ENCODE measurements around the gene TFAP2A. TPM values are rescaled to one million over a fixed set of nuclear protein-coding genes. Genes with fewer than 3 reads are reported as not detected.

Gene TFAP2A
- total RNA-seq, 2 experiments from 2014 or later: 0.30 TPM; not detected in 1

GRCh38 chr6:10409731-10410206, 5.1 kb downstream of the TFAP2A start:
- DNase-seq: no peak
- peaks cover 81% of the 10 kb centered on the region for H3K27me3 Mint-ChIP-seq (ENCODE audit: low read depth)
- H3K36me3 Mint-ChIP-seq (ENCODE audit: low read depth): peaks cover 1% of the 10 kb centered on the region
- peaks cover 10% of the 10 kb centered on the region for H3K9me3 Mint-ChIP-seq
- peaks cover 32% of the 10 kb centered on the region for H3K4me1 Mint-ChIP-seq (ENCODE audit: low read depth)
- intact Hi-C loops (cut with micrococcal nuclease): loop anchor here (5.0 kb wide), 1 partner anchor 118 kb away; no protein-coding TSS in a partner anchor
- no peak overlapping the region for H3K4me3 Mint-ChIP-seq
- CTCF ChIA-PET: interaction anchor here (0.8 kb wide), 1 partner anchor 55 kb away, joined by 4 read pairs; no protein-coding TSS in a partner anchor
- no peak overlapping the region for H3K27ac Mint-ChIP-seq

GRCh38 chr6:10409233-10409721, 5.6 kb downstream of the TFAP2A start:
- Mint-ChIP-seq H3K27ac (no peak overlapping the region), H3K36me3 (ENCODE audit: low read depth) (peaks cover 3% of the 10 kb centered on the region)

GRCh38 chr6:10408457-10408856, 6.4 kb downstream of the TFAP2A start:
- Mint-ChIP-seq H3K9me3 (peaks cover 10% of the 10 kb centered on the region), H3K36me3 (ENCODE audit: low read depth) (peaks cover 3% of the 10 kb centered on the region), H3K4me3 (no peak overlapping the region), H3K4me1 (ENCODE audit: low read depth) (peaks cover 22% of the 10 kb centered on the region), H3K27ac (no peak overlapping the region), H3K27me3 (ENCODE audit: low read depth) (peaks cover 70% of the 10 kb centered on the region)
- CTCF ChIA-PET: interaction anchor here (0.8 kb wide), 1 partner anchor 38 kb away, joined by 3 read pairs; no protein-coding TSS in a partner anchor
- no peak for DNase-seq
- intact Hi-C loops (cut with micrococcal nuclease): loop anchor here (5.0 kb wide), 1 partner anchor 119 kb away; no protein-coding TSS in a partner anchor

More at GRCh38 chr6:10409233-10409721, 5.6 kb downstream of the TFAP2A start:
- Mint-ChIP-seq H3K9me3 (peaks cover 10% of the 10 kb centered on the region), H3K4me3 (no peak overlapping the region), H3K27me3 (ENCODE audit: low read depth) (peaks cover 78% of the 10 kb centered on the region), H3K4me1 (ENCODE audit: low read depth) (peaks cover 29% of the 10 kb centered on the region)
- DNase-seq: no peak
- intact Hi-C loops (cut with micrococcal nuclease): loop anchor here (5.0 kb wide), 1 partner anchor 118 kb away; no protein-coding TSS in a partner anchor
- CTCF ChIA-PET: interaction anchor here (0.8 kb wide), 2 partner anchors 38 to 56 kb away, joined by 3 to 4 read pairs; no protein-coding TSS in a partner anchor

- no peak overlapping the region for H3K4me3 Mint-ChIP-seq
- H3K27ac Mint-ChIP-seq: no peak overlapping the region
- peaks cover 19% of the 10 kb centered on the region for H3K4me1 Mint-ChIP-seq (ENCODE audit: low read depth)
- intact Hi-C loops (cut with micrococcal nuclease): loop anchor here (5.0 kb wide), 1 partner anchor 120 kb away; no protein-coding TSS in a partner anchor
- CTCF ChIA-PET: no interaction called here
- H3K27me3 Mint-ChIP-seq (ENCODE audit: low read depth): peaks cover 68% of the 10 kb centered on the region
- peaks cover 3% of the 10 kb centered on the region for H3K36me3 Mint-ChIP-seq (ENCODE audit: low read depth)
- DNase-seq: no peak
- peaks cover 10% of the 10 kb centered on the region for H3K9me3 Mint-ChIP-seq
Measured at GRCh38 chr6:10407674-10408054, 7.2 kb downstream of the TFAP2A start.

GRCh38 chr6:10407018-10407673, 7.7 kb downstream of the TFAP2A start:
- no peak for DNase-seq
- Mint-ChIP-seq H3K4me3 (no peak overlapping the region), H3K36me3 (ENCODE audit: low read depth) (peaks cover 3% of the 10 kb centered on the region), H3K4me1 (ENCODE audit: low read depth) (peaks cover 18% of the 10 kb centered on the region), H3K9me3 (peaks cover 10% of the 10 kb centered on the region), H3K27ac (no peak overlapping the region), H3K27me3 (ENCODE audit: low read depth) (peaks cover 72% of the 10 kb centered on the region)
- CTCF ChIA-PET: interaction anchor here (1.5 kb wide), 1 partner anchor 22 kb away, joined by 3 read pairs; no protein-coding TSS in a partner anchor
- intact Hi-C loops (cut with micrococcal nuclease): loop anchor here (5.0 kb wide), 1 partner anchor 120 kb away; no protein-coding TSS in a partner anchor

- peaks cover 3% of the 10 kb centered on the region for H3K36me3 Mint-ChIP-seq (ENCODE audit: low read depth)
- CTCF ChIA-PET: interaction anchor here (1.0 to 1.5 kb wide), 2 partner anchors 21 to 23 kb away, joined by 3 to 7 read pairs; no protein-coding TSS in a partner anchor
- peaks cover 10% of the 10 kb centered on the region for H3K9me3 Mint-ChIP-seq
- H3K4me1 Mint-ChIP-seq (ENCODE audit: low read depth): peaks cover 13% of the 10 kb centered on the region
- peaks cover 67% of the 10 kb centered on the region for H3K27me3 Mint-ChIP-seq (ENCODE audit: low read depth)
- H3K27ac Mint-ChIP-seq: no peak overlapping the region
- no peak overlapping the region for H3K4me3 Mint-ChIP-seq
- intact Hi-C loops (cut with micrococcal nuclease): loop anchor here (5.0 kb wide), 1 partner anchor 121 kb away; no protein-coding TSS in a partner anchor
- no peak for DNase-seq
Measured at GRCh38 chr6:10406556-10406955, 8.3 kb downstream of the TFAP2A start.

GRCh38 chr6:10405513-10405900, 9.4 kb downstream of the TFAP2A start:
- intact Hi-C loops (cut with micrococcal nuclease): loop anchor here (2.0 to 5.0 kb wide), 2 partner anchors 122 to 317 kb away; partner anchors contain the start of gene TMEM14C
- Mint-ChIP-seq H3K36me3 (ENCODE audit: low read depth) (peaks cover 5% of the 10 kb centered on the region), H3K9me3 (peaks cover 8% of the 10 kb centered on the region), H3K4me3 (peak overlapping the region; percentile 84), H3K27ac (no peak overlapping the region), H3K27me3 (ENCODE audit: low read depth) (peaks cover 65% of the 10 kb centered on the region), H3K4me1 (ENCODE audit: low read depth) (peaks cover 7% of the 10 kb centered on the region)
- CTCF ChIA-PET: interaction anchor here (1.0 to 1.5 kb wide), 2 partner anchors 22 to 24 kb away, joined by 3 to 7 read pairs; no protein-coding TSS in a partner anchor
- DNase-seq: no peak

GRCh38 chr6:10404799-10405512, 9.9 kb downstream of the TFAP2A start:
- CTCF ChIA-PET: interaction anchor here (1.0 to 1.5 kb wide), 2 partner anchors 10 to 25 kb away, joined by 3 read pairs; partner anchors contain the start of gene TFAP2A
- Mint-ChIP-seq H3K36me3 (ENCODE audit: low read depth) (peaks cover 5% of the 10 kb centered on the region), H3K4me1 (ENCODE audit: low read depth) (peaks cover 7% of the 10 kb centered on the region), H3K9me3 (peaks cover 6% of the 10 kb centered on the region), H3K27me3 (ENCODE audit: low read depth) (peaks cover 65% of the 10 kb centered on the region), H3K4me3 (peak overlapping the region; percentile 84), H3K27ac (no peak overlapping the region)
- no peak for DNase-seq
- intact Hi-C loops (cut with micrococcal nuclease): loop anchor here (1.0 to 5.0 kb wide), 9 partner anchors 7 to 1970 kb away; partner anchors contain the start of genes C6orf52, MAK, PAK1IP1 and SLC35B3

- peaks cover 7% of the 10 kb centered on the region for H3K4me1 Mint-ChIP-seq (ENCODE audit: low read depth)
- peak; percentile 95 for DNase-seq
- H3K27me3 Mint-ChIP-seq (ENCODE audit: low read depth): peaks cover 63% of the 10 kb centered on the region
- H3K36me3 Mint-ChIP-seq (ENCODE audit: low read depth): peaks cover 4% of the 10 kb centered on the region
- CTCF ChIA-PET: interaction anchor here (0.6 to 1.0 kb wide), 2 partner anchors 11 to 38 kb away, joined by 3 to 4 read pairs; partner anchors contain the start of gene TFAP2A
- intact Hi-C loops (cut with micrococcal nuclease): loop anchor here (1.0 to 5.0 kb wide), 8 partner anchors 8 to 1969 kb away; partner anchors contain the start of genes C6orf52, MAK, PAK1IP1 and SLC35B3
- H3K4me3 Mint-ChIP-seq: peak overlapping the region; percentile 84
- H3K9me3 Mint-ChIP-seq: peaks cover 5% of the 10 kb centered on the region
- H3K27ac Mint-ChIP-seq: peak overlapping the region; percentile 59
Measured at GRCh38 chr6:10404107-10404798, 10.6 kb downstream of the TFAP2A start.

- CTCF ChIA-PET: no interaction called here
- Mint-ChIP-seq H3K4me1 (ENCODE audit: low read depth) (peaks cover 7% of the 10 kb centered on the region), H3K36me3 (ENCODE audit: low read depth) (peaks cover 4% of the 10 kb centered on the region), H3K9me3 (peaks cover 5% of the 10 kb centered on the region), H3K27ac (no peak overlapping the region), H3K4me3 (peak overlapping the region; percentile 64), H3K27me3 (ENCODE audit: low read depth) (peaks cover 66% of the 10 kb centered on the region)
- intact Hi-C loops (cut with micrococcal nuclease): loop anchor here (1.0 to 5.0 kb wide), 8 partner anchors 9 to 1968 kb away; partner anchors contain the start of genes C6orf52, MAK, PAK1IP1 and SLC35B3
- no peak for DNase-seq
Measured at GRCh38 chr6:10403385-10404106, 11.3 kb downstream of the TFAP2A start.
